ENCODE results near the gene PDXK. TPM values are rescaled to one million over a fixed set of nuclear protein-coding genes. Genes with fewer than 3 reads are reported as not detected.

The PDXK gene
- total and polyA plus RNA-seq, 2 of the 13 experiments (the other 11 are each of a cell fraction or from before 2014, with no cell fraction given) = 114 to 184 TPM

- TF ChIP-seq LCORL (IDR thresholded peaks at IDR 0.05) = no peak
- 0 out of 2 replicates have a peak, but pooled peaks have one; percentile 71 for TF ChIP-seq LCORL (CRISPR knock-in tag; IDR thresholded peaks at IDR 0.05)
- TF ChIP-seq SAP130 (CRISPR knock-in tag; IDR thresholded peaks at IDR 0.05; ENCODE audit: low read depth) = peak; percentile 69; the same call in 1 of the 2 replicates
- no peak for TF ChIP-seq ZNF546 (CRISPR knock-in tag; conservative IDR thresholded peaks at IDR 0.05)
- no peak for TF ChIP-seq NFIB (CRISPR knock-in tag; IDR thresholded peaks at IDR 0.05; ENCODE audit: borderline replicate concordance)
- no peak for TF ChIP-seq ZBTB42 (CRISPR knock-in tag; IDR thresholded peaks at IDR 0.05)
- TF ChIP-seq JARID2 (CRISPR knock-in tag; IDR thresholded peaks at IDR 0.05; ENCODE audit: insufficient replicate concordance) = no peak
- TF ChIP-seq HNF4A (CRISPR knock-in tag; IDR thresholded peaks at IDR 0.05) = peak; percentile 95
- no peak for TF ChIP-seq REXO4 (CRISPR knock-in tag; IDR thresholded peaks at IDR 0.05; ENCODE audit: borderline replicate concordance)
- no peak for TF ChIP-seq U2AF2 (IDR thresholded peaks at IDR 0.05; ENCODE audit: low read depth, low read length)
- TF ChIP-seq HES4 (CRISPR knock-in tag; IDR thresholded peaks at IDR 0.05; ENCODE audit: borderline replicate concordance) = no peak
- no peak for TF ChIP-seq ZNF354B (CRISPR knock-in tag; IDR thresholded peaks at IDR 0.05)
- TF ChIP-seq, protein P1, sequence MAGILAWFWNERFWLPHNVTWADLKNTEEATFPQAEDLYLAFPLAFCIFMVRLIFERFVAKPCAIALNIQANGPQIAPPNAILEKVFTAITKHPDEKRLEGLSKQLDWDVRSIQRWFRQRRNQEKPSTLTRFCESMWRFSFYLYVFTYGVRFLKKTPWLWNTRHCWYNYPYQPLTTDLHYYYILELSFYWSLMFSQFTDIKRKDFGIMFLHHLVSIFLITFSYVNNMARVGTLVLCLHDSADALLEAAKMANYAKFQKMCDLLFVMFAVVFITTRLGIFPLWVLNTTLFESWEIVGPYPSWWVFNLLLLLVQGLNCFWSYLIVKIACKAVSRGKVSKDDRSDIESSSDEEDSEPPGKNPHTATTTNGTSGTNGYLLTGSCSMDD (CRISPR knock-in tag; IDR thresholded peaks at IDR 0.05) = no peak
- TF ChIP-seq XBP1 (CRISPR knock-in tag; IDR thresholded peaks at IDR 0.05) = no peak
- no peak; the same call in 1 of the 2 replicates for TF ChIP-seq NR2C2 (CRISPR knock-in tag; IDR thresholded peaks at IDR 0.05; ENCODE audit: borderline replicate concordance)
- TF ChIP-seq ZNF256 (CRISPR knock-in tag; conservative IDR thresholded peaks at IDR 0.05) = no peak
- TF ChIP-seq ZNF724P (CRISPR knock-in tag; IDR thresholded peaks at IDR 0.05; ENCODE audit: borderline replicate concordance) = no peak
- no peak for TF ChIP-seq PRPF4 (IDR thresholded peaks at IDR 0.05; ENCODE audit: low read depth, low read length, poor library complexity, severe bottlenecking)
- TF ChIP-seq ZNF740 (CRISPR knock-in tag; IDR thresholded peaks at IDR 0.05) = no peak
- TF ChIP-seq SPEN (CRISPR knock-in tag; IDR thresholded peaks at IDR 0.05; ENCODE audit: low read depth) = no peak
- no peak for TF ChIP-seq FOXK2 (IDR thresholded peaks at IDR 0.05)
- TF ChIP-seq, protein P2, sequence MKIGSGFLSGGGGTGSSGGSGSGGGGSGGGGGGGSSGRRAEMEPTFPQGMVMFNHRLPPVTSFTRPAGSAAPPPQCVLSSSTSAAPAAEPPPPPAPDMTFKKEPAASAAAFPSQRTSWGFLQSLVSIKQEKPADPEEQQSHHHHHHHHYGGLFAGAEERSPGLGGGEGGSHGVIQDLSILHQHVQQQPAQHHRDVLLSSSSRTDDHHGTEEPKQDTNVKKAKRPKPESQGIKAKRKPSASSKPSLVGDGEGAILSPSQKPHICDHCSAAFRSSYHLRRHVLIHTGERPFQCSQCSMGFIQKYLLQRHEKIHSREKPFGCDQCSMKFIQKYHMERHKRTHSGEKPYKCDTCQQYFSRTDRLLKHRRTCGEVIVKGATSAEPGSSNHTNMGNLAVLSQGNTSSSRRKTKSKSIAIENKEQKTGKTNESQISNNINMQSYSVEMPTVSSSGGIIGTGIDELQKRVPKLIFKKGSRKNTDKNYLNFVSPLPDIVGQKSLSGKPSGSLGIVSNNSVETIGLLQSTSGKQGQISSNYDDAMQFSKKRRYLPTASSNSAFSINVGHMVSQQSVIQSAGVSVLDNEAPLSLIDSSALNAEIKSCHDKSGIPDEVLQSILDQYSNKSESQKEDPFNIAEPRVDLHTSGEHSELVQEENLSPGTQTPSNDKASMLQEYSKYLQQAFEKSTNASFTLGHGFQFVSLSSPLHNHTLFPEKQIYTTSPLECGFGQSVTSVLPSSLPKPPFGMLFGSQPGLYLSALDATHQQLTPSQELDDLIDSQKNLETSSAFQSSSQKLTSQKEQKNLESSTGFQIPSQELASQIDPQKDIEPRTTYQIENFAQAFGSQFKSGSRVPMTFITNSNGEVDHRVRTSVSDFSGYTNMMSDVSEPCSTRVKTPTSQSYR (CRISPR knock-in tag; IDR thresholded peaks at IDR 0.05; ENCODE audit: borderline replicate concordance) = no peak
- TF ChIP-seq DMTF1 (CRISPR knock-in tag; IDR thresholded peaks at IDR 0.05) = no peak
- TF ChIP-seq, protein P3, sequence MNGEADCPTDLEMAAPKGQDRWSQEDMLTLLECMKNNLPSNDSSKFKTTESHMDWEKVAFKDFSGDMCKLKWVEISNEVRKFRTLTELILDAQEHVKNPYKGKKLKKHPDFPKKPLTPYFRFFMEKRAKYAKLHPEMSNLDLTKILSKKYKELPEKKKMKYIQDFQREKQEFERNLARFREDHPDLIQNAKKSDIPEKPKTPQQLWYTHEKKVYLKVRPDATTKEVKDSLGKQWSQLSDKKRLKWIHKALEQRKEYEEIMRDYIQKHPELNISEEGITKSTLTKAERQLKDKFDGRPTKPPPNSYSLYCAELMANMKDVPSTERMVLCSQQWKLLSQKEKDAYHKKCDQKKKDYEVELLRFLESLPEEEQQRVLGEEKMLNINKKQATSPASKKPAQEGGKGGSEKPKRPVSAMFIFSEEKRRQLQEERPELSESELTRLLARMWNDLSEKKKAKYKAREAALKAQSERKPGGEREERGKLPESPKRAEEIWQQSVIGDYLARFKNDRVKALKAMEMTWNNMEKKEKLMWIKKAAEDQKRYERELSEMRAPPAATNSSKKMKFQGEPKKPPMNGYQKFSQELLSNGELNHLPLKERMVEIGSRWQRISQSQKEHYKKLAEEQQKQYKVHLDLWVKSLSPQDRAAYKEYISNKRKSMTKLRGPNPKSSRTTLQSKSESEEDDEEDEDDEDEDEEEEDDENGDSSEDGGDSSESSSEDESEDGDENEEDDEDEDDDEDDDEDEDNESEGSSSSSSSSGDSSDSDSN (CRISPR knock-in tag; IDR thresholded peaks at IDR 0.05) = peak; percentile 70
These were observed 12.5 kb downstream of the PDXK start (continued) for GRCh38 chr21:43731476-43731875.

Measured in HepG2 (cell line).